ENCODE results near the gene CELA3A.
"Not testable (repeated sequence)": the region's sequence is repeated elsewhere in the genome, so short reads cannot be mapped to it uniquely, and the experiment has no call there.

- TF ChIP-seq, protein P1, sequence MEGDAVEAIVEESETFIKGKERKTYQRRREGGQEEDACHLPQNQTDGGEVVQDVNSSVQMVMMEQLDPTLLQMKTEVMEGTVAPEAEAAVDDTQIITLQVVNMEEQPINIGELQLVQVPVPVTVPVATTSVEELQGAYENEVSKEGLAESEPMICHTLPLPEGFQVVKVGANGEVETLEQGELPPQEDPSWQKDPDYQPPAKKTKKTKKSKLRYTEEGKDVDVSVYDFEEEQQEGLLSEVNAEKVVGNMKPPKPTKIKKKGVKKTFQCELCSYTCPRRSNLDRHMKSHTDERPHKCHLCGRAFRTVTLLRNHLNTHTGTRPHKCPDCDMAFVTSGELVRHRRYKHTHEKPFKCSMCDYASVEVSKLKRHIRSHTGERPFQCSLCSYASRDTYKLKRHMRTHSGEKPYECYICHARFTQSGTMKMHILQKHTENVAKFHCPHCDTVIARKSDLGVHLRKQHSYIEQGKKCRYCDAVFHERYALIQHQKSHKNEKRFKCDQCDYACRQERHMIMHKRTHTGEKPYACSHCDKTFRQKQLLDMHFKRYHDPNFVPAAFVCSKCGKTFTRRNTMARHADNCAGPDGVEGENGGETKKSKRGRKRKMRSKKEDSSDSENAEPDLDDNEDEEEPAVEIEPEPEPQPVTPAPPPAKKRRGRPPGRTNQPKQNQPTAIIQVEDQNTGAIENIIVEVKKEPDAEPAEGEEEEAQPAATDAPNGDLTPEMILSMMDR (IDR thresholded peaks at IDR 0.05): not testable (repeated sequence)
- not testable (repeated sequence) for TF ChIP-seq EP300 (IDR thresholded peaks at IDR 0.05); POLR2AphosphoS5 (IDR thresholded peaks at IDR 0.05); POLR2A (IDR thresholded peaks at IDR 0.05; ENCODE audit: low read depth)
Measured at GRCh38 chr1:21981253-21981652, 20.2 kb upstream of the CELA3A start.

Data from esophagus muscularis mucosa (tissue), 4 donors.